PC-9 (cell line): ENCODE data around the gene RASD2. TPM values are rescaled to one million over a fixed set of nuclear protein-coding genes. Genes with fewer than 3 reads are reported as not detected.

Experiments
- BruUV-seq: library from RNA; stranded (reverse); fragments of 400-500 nt; replicated peaks from 2 replicates; lab custom pipeline; 2021; lab: Mats Ljungman, UMichigan
- CTCF ChIA-PET: fragments of 300-600 bp; sonication (Branson Sonifier 250); formaldehyde crosslinking; loops from one replicate; lab custom pipeline; 2022; ENCODE audit warnings: antibody characterized with exemption; lab: Charles Lee
- POLR2A ChIA-PET: fragments of 300-600 bp; sonication (Branson Sonifier 250); formaldehyde crosslinking; loops from one replicate; lab custom pipeline; 2022; ENCODE audit warnings: antibody characterized with exemption; ENCODE audit not compliant: unreplicated experiment; lab: Charles Lee
- DNase-seq, 2 experiments: peaks; one replicate each; pipeline versions ENCODE4 v3.0.0 to v3.0.0-alpha.2; 2015 to 2022; ENCODE audit warnings: mixed read lengths in 1 of 2
- H2AFZ ChIP-seq: fragments of 200-600 bp; sonication (generic); 2 replicates; pipeline ENCODE4 v1.8.1; 2017; ENCODE audit warnings: antibody characterized with exemption
- H3F3A ChIP-seq: fragments of 200-600 bp; sonication (generic); 2 replicates; pipeline ENCODE4 v1.8.1; 2017; ENCODE audit warnings: antibody characterized with exemption, mild to moderate bottlenecking, low read depth; ENCODE audit not compliant: insufficient read depth
- H3K27ac ChIP-seq: fragments of 200-600 bp; sonication (generic); 2 replicates; pipeline ENCODE4 v1.6.1; 2016; ENCODE audit warnings: mixed run types
- H3K27me3 ChIP-seq: fragments of 200-600 bp; sonication (generic); 2 replicates; pipeline ENCODE4 v1.6.1; 2016; ENCODE audit warnings: low read depth, mixed run types; ENCODE audit not compliant: insufficient read depth
- H3K36me3 ChIP-seq: fragments of 200-600 bp; sonication (generic); 2 replicates; pipeline ENCODE4 v1.6.1; 2016; ENCODE audit warnings: low read depth, mixed run types
- H3K4me1 ChIP-seq: fragments of 200-600 bp; sonication (generic); replicated peaks from 2 replicates; pipeline ENCODE4 v1.6.1; 2016; ENCODE audit warnings: mixed run types; ENCODE audit not compliant: insufficient read depth
- H3K4me2 ChIP-seq: fragments of 200-600 bp; sonication (generic); 2 replicates; pipeline ENCODE4 v1.6.1; 2017; ENCODE audit warnings: mixed run types
- H3K4me3 ChIP-seq: fragments of 200-600 bp; sonication (generic); 2 replicates; pipeline ENCODE4 v1.6.1; 2016; ENCODE audit warnings: mixed run types
- H3K79me2 ChIP-seq: fragments of 200-600 bp; sonication (generic); 2 replicates; pipeline ENCODE4 v1.6.1; 2017; ENCODE audit warnings: low read depth, mixed run types
- H3K9me2 ChIP-seq: fragments of 200-600 bp; sonication (generic); 2 replicates; pipeline ENCODE4 v1.8.1; 2017; ENCODE audit warnings: mild to moderate bottlenecking; ENCODE audit not compliant: insufficient read depth
- H3K9me3 ChIP-seq: fragments of 200-600 bp; sonication (generic); 2 replicates; pipeline ENCODE4 v1.8.1; 2016; ENCODE audit warnings: low read depth; ENCODE audit not compliant: insufficient read depth
- H4K20me1 ChIP-seq: fragments of 200-600 bp; sonication (generic); 2 replicates; pipeline ENCODE4 v1.8.1; 2017; ENCODE audit not compliant: insufficient read depth
- CTCF ChIP-seq: fragments of 200-600 bp; sonication (generic); conservative IDR thresholded peaks from 2 replicates; pipeline ENCODE4 v1.6.1; 2017; ENCODE audit warnings: mixed run types, antibody characterized with exemption, mild to moderate bottlenecking, moderate library complexity
- EZH2 ChIP-seq: fragments of 200-600 bp; sonication (generic); IDR thresholded peaks from 2 replicates; pipeline ENCODE4 v1.8.0; 2017; ENCODE audit warnings: antibody characterized with exemption, low read depth
- intact Hi-C: fragments of 100-400 bp; cut with micrococcal nuclease; formaldehyde crosslinking; loops from one replicate; pipeline ENCODE4 v1.10.0; 2022; ENCODE audit not compliant: unreplicated experiment
- total RNA-seq: library from RNA; stranded (reverse); gene quantifications from 2 replicates; pipeline ENCODE4 v1.2.3, GENCODE V29; 2021

The RASD2 gene
- total RNA-seq, 1 experiment from 2014 or later: 0.70 TPM

- H3K4me1 ChIP-seq: no peaks in the 10 kb centered on the region
- ChIA-PET CTCF (no interaction called here), POLR2A (interaction anchor here (0.6 kb wide), 1 partner anchor 47 kb away, joined by 4 read pairs; no protein-coding TSS in a partner anchor)
- H3K4me2 ChIP-seq: no peak overlapping the region
- no peaks in the 10 kb centered on the region for H3K36me3 ChIP-seq
- no peaks in the 10 kb centered on the region for H4K20me1 ChIP-seq
- H3K9me2 ChIP-seq: no peaks in the 10 kb centered on the region
- H3K79me2 ChIP-seq: no peaks in the 10 kb centered on the region
- H3F3A ChIP-seq: 0 out of 2 replicates have a peak, but pooled peaks cover 3% of the 10 kb centered on the region
- no peaks in the 10 kb centered on the region for H3K9me3 ChIP-seq
- H3K27me3 ChIP-seq: peaks cover 6% of the 10 kb centered on the region
- H3K27ac ChIP-seq: no peak overlapping the region
- no peak for TF ChIP-seq EZH2
- no peak for TF ChIP-seq CTCF
- intact Hi-C loops: no loop called here
- H3K4me3 ChIP-seq: no peak overlapping the region
- DNase-seq: no peak
- no TSS peak for BruUV-seq
- H2AFZ ChIP-seq: no peak overlapping the region
Observed at GRCh38 chr22:35521358-35522224, 19.0 kb upstream of the RASD2 start.

GRCh38 chr22:35522225-35523149, 18.1 kb upstream of the RASD2 start:
- 0 out of 2 replicates have a peak, but pooled peaks cover under 1% of the 10 kb centered on the region for H3K27me3 ChIP-seq
- intact Hi-C loops: no loop called here
- no peaks in the 10 kb centered on the region for H3K4me1 ChIP-seq
- H3K4me3 ChIP-seq: no peak overlapping the region
- H3K9me3 ChIP-seq: no peaks in the 10 kb centered on the region
- H3K9me2 ChIP-seq: no peaks in the 10 kb centered on the region
- H3K27ac ChIP-seq: no peak overlapping the region
- ChIA-PET POLR2A (no interaction called here), CTCF (interaction anchor here (0.6 kb wide), 1 partner anchor 507 kb away, joined by 7 read pairs; no protein-coding TSS in a partner anchor)
- DNase-seq: no peak
- H3K79me2 ChIP-seq: no peaks in the 10 kb centered on the region
- H3K36me3 ChIP-seq: no peaks in the 10 kb centered on the region
- H3F3A ChIP-seq: 0 out of 2 replicates have a peak, but pooled peaks cover 3% of the 10 kb centered on the region
- no peaks in the 10 kb centered on the region for H4K20me1 ChIP-seq
- TF ChIP-seq CTCF: no peak
- TF ChIP-seq EZH2: no peak
- BruUV-seq: no TSS peak
- H2AFZ ChIP-seq: no peak overlapping the region
- H3K4me2 ChIP-seq: no peak overlapping the region
